SU-DHL-6 (cell line): Measurements from ENCODE around the gene MFAP5.

Experiments used
- EZH2phosphoT487 ChIP-seq: fragments of 200-600 bp; sonication (generic), shearing (Covaris generic); conservative IDR thresholded peaks from 2 replicates; pipeline ENCODE4 v1.6.1; 2018; ENCODE audit warnings: mild to moderate bottlenecking, antibody characterized with exemption, low read length, moderate library complexity, mixed read lengths
- TF ChIP-seq, protein P1 (sequence below): fragments of 200-600 bp; sonication (generic); IDR thresholded peaks from one replicate; pipeline ENCODE4 v1.5.1; 2017; ENCODE audit warnings: antibody characterized with exemption, mild to moderate bottlenecking, low read length, moderate library complexity; ENCODE audit not compliant: insufficient read depth, poor library complexity, severe bottlenecking

GRCh38 chr12:8676651-8677050 lies 14.0 kb upstream of the MFAP5 start:
- TF ChIP-seq, protein P1, sequence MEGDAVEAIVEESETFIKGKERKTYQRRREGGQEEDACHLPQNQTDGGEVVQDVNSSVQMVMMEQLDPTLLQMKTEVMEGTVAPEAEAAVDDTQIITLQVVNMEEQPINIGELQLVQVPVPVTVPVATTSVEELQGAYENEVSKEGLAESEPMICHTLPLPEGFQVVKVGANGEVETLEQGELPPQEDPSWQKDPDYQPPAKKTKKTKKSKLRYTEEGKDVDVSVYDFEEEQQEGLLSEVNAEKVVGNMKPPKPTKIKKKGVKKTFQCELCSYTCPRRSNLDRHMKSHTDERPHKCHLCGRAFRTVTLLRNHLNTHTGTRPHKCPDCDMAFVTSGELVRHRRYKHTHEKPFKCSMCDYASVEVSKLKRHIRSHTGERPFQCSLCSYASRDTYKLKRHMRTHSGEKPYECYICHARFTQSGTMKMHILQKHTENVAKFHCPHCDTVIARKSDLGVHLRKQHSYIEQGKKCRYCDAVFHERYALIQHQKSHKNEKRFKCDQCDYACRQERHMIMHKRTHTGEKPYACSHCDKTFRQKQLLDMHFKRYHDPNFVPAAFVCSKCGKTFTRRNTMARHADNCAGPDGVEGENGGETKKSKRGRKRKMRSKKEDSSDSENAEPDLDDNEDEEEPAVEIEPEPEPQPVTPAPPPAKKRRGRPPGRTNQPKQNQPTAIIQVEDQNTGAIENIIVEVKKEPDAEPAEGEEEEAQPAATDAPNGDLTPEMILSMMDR, result no peak
- TF ChIP-seq EZH2phosphoT487, result no peak
